HG02943 (cell line): ENCODE measurements around the gene HS6ST1.

Experiments
- ATAC-seq: cut with Tn5 transposase; IDR thresholded peaks from one replicate; pipeline ENCODE4 v1.9.1; 2021; ENCODE audit warnings: mild to moderate bottlenecking, low read depth, moderate library complexity; ENCODE audit not compliant: unreplicated experiment

HS6ST1 gene

DNA sequence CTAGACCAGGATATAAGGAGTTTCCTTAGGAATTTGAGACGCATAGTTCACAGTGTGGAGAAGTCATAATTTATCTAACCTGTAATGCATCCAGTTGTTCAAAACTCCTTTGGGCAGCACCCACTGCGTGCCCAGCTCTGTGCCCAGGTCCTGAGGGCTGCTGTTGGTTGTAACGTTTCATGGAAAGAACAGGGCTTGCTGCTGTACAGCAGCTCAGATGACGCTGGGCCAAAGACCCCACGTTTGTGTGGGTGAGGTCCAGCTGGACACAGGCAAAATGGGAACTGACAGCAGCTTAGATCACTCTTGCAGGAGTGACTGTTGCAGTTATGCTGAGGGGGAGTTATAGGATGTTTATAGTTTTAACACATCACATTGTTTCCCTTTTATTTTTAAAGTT is 30.0 kb upstream of the HS6ST1 start:
- no peak for ATAC-seq

DNA sequence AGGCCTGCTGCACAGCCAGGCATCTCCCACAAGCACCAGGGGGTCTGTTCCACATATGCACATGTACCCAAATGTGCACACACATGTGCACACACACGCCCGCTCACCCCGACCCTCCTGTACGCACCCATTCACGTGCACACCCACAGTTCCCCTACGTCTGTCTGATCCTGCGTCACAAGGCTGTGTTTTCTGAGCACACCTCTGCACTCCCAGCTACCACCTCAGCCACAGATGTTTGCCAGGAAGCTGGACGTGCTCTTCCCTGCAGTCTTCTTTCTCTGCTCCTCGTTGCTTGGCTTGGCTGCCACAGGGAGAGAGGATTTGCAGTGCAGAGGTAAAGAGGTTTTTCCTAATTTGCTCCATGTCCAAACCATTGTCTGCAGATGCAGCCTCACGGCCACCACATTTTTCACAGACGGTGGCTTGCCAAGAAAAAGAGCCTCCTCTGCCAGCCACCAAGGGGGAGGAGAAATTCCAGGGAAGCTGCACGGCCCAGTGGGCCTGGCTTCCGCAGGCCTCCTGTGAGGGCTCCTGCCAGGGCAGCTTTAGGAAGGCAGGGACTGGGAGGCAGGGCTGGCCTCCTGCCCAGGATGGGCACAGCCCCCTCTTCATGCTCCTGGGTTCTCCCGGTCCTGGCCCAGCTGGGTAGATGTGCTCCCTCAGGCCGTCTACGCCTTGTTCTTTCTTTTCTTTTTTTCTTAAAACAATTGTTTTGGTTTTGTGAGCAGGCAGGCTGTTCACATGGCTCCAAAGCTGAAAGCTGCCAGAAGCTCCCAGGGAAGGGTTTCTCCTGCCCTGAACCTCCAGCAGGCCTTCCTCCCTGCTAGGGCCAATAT is 29.3 kb upstream of the HS6ST1 start:
- no peak for ATAC-seq

GRCh38 chr2:128347171-128347558 is 28.5 kb upstream of the HS6ST1 start:
- ATAC-seq: no peak

- no peak for ATAC-seq
These were observed 27.9 kb upstream of the HS6ST1 start for GRCh38 chr2:128346291-128347170.

DNA sequence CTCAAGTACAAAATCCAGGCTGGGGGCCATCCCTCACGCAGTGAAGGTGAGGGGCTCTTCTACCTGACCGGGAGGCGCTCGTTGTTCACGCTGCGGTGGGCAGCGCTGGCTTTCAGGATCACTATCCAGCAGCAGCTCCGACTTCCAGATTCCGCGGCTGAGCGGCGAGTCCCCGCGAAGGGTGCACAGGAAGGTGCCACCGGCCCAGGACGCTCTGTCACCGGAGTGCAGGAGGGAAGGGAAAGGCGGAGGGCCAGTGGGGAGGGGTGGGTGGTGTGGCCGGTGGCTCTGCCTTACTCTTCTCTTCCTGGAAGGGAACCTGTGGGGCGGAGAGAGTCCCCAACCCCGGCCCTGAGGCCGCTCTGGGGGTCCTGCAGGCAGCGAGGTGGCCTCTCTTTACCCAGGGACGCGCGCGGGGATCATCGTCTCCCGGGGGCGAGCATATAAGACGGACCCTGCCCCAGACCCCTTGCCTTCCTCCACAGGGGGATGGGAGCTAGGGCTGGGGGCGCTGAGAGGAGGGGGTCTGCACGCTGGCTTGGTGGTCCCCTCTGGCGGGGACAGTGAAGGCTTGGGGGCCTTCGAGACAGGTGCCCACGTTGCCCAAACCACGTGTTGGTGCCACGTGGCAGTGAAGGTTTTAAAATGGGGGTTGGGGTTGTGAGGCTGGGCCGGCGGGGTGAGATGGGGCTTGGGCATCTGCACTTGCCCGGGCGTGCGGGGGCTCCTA is 26.9 kb upstream of the HS6ST1 start:
- no peak for ATAC-seq

DNA sequence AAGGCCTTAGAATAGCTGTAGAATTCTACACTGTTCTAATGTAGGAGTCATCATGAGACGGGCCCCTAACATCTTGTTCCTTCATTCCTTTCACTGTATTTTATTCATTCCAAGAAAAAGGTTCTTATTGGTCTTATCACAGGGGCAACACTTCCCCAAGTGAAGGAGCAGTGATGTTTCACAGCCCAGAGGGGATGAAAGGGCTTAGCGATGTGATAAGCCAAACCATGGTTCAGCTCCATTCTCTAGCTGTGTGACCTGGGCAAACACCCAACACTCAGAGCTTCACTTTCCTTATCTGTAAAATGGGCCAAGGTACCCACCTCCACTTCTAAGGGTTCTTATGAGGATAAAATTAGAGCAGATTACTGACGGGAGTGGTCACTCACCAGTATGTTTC is 25.4 kb upstream of the HS6ST1 start:
- ATAC-seq: no peak

DNA sequence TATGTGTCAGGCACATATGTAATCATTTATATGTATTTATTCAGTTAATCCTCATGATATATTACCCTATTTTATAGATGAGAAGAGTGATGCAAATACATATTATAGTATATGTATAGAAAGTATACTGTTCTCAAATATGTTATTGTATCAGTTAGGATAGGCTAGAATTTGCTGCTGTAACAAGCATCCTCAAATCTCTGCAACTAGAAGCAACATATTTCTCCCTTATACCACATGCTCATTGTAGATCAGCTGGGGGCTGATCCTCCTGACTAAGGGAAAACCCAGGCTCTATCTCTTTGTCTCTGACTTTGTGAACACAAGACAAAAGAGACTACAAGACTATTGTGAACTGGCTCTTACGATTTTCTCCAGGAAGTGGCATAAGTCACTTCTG is 24.8 kb upstream of the HS6ST1 start:
- ATAC-seq: no peak

- ATAC-seq: no peak
These were observed 23.9 kb upstream of the HS6ST1 start for GRCh38 chr2:128342550-128342949.

- no peak for ATAC-seq
These were observed 23.0 kb upstream of the HS6ST1 start for GRCh38 chr2:128341621-128342020.

DNA sequence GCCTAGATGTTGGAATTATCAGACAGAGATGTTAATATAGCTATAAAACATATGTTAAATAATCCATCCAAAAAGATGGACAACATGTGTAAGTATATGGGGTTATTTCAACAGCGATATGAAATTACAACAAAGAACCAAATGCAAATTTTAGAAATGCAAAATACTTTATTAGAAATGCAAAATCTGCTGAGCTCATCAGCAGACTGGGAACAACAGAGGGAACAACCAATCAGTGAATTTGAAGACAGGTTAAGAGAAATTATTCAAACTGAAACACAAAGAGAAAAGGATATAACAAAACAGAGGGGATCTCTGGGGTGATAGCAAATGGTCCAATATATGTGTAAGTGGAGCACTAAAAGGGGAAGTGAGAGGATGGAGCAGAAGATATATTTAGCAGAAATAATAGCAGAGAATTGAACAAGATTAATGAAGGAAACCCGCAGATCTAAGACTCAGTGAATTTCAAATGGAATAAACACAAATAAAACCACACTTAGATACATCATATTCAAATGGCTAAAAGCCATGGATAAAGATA is 13.5 kb upstream of the HS6ST1 start:
- no peak for ATAC-seq

DNA sequence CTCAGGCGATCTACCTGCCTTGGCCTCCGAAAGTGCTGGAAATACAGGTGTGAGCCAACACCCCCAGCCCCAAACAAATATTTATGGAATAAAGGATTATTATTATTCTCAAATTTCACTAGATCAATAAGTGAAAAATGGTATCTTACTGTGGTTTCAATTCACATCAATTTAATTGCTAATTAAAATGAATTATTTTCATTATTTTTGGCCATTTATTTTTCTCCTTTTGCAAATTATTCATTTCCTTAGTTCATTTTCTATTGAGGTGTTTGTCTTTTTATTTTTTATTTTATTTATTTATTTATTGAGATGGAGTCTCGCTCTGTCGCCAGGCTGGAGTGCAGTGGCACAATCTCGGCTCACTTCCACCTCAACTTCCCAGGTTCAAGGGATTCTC is 11.9 kb upstream of the HS6ST1 start:
- ATAC-seq: no peak

- no peak for ATAC-seq
These were observed 10.9 kb upstream of the HS6ST1 start for GRCh38 chr2:128329607-128330006.

DNA sequence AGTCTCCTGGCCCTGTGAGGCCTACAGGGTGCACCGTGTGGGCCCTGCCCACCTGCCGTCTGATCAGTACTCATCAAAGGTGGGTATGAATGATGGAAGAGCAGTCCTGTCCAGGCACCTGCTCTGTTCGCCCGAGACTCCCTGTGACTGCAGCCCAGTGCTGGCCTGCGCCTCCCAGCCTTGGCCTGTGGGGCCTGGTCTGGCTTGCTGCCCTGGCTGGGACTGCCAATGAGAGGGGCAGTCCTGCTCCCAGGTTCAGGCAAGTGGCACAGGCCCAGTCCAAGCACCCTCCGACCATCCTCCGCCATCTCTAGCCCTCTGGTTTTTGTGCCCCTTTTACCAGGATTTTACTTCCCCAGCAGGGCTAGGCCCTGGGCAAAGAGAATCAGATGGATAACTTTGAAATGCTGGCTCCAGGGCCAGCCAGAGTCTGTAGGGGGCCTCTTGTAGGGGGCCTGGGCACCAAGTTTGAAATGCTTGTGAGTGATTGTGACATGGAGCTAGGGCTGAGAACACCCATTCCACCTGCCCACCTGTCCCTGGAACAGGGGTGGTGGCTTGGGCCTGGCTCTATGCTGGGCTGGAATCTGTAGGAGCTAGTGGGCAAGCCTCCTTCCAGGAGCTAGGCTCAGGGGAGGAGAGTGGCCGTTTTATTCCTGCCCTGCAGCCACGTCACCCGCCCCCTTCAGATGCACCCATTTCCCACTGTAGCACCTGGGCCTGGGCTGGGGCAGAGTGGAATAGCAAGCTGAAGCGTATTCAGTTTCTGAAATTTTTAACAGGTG is 8.7 kb upstream of the HS6ST1 start:
- no peak for ATAC-seq

DNA sequence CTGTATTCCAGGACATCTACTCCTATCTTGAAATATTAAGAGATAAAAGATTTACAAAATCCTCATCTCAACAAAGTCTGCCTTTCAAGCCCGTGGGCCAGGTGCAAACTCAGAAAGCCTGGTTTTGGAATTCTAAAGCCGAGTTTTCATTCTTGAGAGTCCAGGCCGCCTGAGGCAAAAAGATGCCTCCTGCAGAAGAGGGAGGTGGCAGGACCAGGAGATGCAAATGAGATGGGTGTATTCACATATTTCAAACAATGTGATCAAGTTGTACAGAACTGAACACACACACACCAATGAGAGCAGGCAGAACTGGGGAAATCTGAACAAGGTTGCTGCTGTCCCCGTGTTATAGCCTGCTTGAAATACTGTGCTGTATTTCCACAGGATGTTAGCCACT is 7.7 kb upstream of the HS6ST1 start:
- ATAC-seq: no peak

DNA sequence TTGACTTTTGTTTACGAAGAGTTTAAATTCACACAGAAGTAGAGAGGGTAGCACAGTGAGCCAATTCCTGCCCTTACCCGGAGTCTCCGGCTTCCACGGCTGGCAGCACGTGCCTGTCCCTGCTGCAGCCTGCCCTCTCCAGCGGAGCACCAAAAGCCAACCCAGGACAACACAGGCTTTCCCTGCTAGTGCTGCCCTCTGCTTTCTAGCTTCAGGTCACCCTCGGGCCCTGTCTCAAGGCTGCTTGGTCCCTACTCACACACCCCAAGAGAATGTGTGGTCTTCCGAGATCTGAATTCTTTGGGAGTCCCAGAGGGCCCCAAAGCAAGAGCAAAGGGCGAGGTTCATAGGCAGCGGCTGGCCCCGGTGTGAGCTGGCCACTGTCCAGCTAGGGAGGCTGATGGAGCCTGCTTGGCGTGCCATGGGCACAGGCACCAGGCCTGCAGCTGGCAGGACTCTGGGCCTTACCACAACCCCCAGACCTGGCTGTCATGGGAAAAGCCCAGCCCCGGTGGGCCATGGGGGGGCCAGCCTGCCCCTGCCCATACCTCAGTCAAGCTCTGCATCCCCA is 7.0 kb upstream of the HS6ST1 start:
- no peak for ATAC-seq

DNA sequence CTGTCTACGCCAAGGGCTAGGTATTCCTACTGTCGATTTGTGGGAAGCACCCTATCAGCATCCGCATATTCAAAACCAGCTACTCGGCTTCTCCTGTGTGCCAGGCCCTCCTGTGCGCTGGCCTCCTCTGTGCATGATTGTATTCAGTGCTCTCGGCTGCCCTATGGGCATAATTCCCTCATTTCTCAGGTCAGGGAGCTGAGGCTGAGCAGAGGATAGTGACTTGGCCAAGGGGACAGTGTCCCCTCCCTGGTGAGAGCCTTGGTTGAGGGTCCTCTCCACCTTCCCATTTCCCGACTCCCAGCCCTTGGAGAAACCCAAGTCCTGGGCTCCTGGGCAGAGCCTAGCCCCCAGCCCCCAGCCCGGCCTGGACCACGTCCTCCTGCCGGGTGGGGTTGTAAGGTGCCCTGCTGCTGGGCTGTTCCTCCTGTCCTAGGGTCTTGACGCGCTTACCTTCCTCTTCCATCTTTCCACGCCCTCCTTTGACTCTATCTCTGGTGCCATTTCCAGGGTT is 6.3 kb upstream of the HS6ST1 start:
- no peak for ATAC-seq

DNA sequence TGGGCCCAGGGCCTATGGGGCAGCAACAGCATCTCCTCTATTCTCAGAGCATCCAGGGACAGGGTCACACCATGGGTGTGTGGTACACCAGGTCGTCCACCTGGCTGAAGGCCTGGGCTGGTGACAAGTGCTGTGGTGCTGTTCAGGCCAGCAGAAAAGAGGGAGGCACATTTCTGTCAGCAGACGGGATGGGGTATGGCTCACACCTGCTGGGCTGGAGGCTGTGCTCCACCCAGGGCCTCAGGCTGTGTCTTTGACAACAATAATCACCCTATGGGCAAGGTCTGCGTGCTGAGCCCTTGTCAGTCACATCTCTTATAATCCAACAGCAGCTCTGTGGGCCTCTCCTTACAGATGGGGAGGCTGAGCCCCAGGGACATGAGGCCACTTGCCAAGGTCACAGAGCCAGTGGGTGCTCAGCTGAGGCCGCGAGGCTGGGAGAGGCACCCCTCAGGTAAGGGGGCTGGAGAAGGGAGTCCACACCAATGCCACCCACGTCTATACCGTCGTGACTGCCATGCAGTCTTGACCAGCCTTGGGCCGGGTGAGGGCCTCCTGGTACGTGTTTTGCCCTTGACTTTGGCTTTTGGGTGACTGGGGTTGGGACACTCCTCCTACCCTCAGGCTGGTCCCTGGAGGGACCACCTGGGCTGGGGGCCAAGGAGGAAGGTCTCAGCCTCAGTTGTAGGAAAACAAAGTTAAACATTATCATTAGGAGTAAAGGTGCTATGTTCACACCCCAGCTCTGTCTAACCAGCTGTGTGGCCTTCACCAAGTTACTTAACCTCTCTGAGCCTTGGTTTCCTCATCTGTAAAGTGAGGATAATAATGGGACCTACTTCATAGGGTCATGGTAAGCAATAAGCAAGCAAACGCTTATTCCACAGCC is 5.6 kb upstream of the HS6ST1 start:
- ATAC-seq: no peak

DNA sequence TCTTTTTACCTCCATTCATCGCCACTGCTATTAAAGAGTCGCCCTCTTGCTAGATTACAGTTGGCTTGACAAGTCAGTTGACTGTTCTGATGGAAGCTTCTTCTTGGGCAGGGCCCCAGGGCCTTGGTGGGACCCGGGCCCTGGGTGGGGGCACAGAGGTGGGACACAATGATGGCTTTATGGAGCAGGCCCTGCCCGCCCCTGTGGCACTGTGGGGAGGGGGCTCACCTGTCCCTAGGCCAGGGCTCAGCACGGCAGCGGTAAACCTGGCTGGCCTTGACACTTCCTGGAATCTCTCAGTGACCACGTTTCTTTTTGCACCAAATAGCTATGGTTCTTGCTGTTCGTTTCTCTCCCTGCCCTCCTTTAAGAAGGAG is 4.9 kb upstream of the HS6ST1 start:
- no peak for ATAC-seq
